K562 (cell line): ENCODE data around the gene INSM1. TPM values are rescaled to one million over a fixed set of nuclear protein-coding genes. Genes with fewer than 3 reads are reported as not detected.

ENCODE experiments used
- ATAC-seq: fragments of 200-7000 bp; cut with Tn5 transposase; 3 replicates; pipeline ENCODE4 v1.9.1; 2020; ENCODE audit warnings: moderate library complexity
- BruUV-seq: library from RNA; stranded (reverse); fragments of 400-500 nt; replicated peaks from 2 replicates; lab custom pipeline; 2021; lab: Mats Ljungman, UMichigan
- CTCF ChIA-PET: fragments of 300-600 bp; formaldehyde crosslinking; extraction: SDS; loops from one replicate; lab custom pipeline; 2021; ENCODE audit warnings: low intra/inter-chr PET ratio; lab: Yijun Ruan, JAX
- POLR2A ChIA-PET: fragments of 300-600, 350-650 bp; sonication (Branson Sonifier 250); formaldehyde crosslinking; extraction: SDS; loops from one replicate; lab custom pipeline; 2021; ENCODE audit warnings: antibody characterized with exemption, inconsistent platforms; lab: Yijun Ruan, JAX
- DNase-seq, 4 experiments: peaks; one replicate each; pipeline versions ENCODE4 v3.0.0 to v3.0.0-alpha.2; 2011 to 2018; ENCODE audit warnings: low spot score in 3 of 4, mixed read lengths in 3 of 4; ENCODE audit errors: extremely low read depth in 1 of 4
- FAIRE-seq: peaks from 2 replicates; lab custom pipeline; 2011; peaks lifted over from hg19 to GRCh38; lab: Jason Lieb, UNC
- H2AFZ ChIP-seq: 2 replicates; pipeline ENCODE4 v1.6.0; 2011; ENCODE audit warnings: low read depth, low read length, control low read depth, inconsistent platforms
- H3K27ac ChIP-seq: fragments of 200-600 bp; 3 replicates; pipeline ENCODE4 v1.8.0; 2011; ENCODE audit warnings: low read depth, mild to moderate bottlenecking, control low read depth, inconsistent platforms, low read length, moderate library complexity, mixed read lengths; ENCODE audit errors: extremely low read depth
- H3K27me3 ChIP-seq, 2 experiments: fragments of 300-600 bp in 1 of 2; 2 replicates in 1 of 2; 3 replicates in 1 of 2; pipeline versions ENCODE4 v1.6.0 to v1.8.0; 2011; ENCODE audit warnings: inconsistent platforms in 2 of 2, low read length in 2 of 2, mild to moderate bottlenecking in 1 of 2, mixed read lengths in 1 of 2, moderate library complexity in 1 of 2; ENCODE audit not compliant: control insufficient read depth in 2 of 2, insufficient read depth in 2 of 2
- H3K36me3 ChIP-seq: fragments of 300-600 bp; 3 replicates; pipeline ENCODE4 v1.8.0; 2011; ENCODE audit warnings: mild to moderate bottlenecking, low read length, inconsistent platforms; ENCODE audit not compliant: control insufficient read depth, insufficient read depth
- H3K4me1 ChIP-seq, 2 experiments: fragments of 200-600 bp in 1 of 2; replicated peaks in 1 of 2; 2 replicates in 1 of 2; 3 replicates in 1 of 2; pipeline versions ENCODE4 v1.5.1 to v1.8.0; 2011; ENCODE audit warnings: inconsistent platforms in 2 of 2, low read length in 2 of 2, mild to moderate bottlenecking in 1 of 2, mixed read lengths in 1 of 2, moderate library complexity in 1 of 2; ENCODE audit not compliant: control insufficient read depth in 2 of 2, insufficient read depth in 2 of 2
- H3K4me2 ChIP-seq: 2 replicates; pipeline ENCODE4 v1.6.1; 2011; ENCODE audit warnings: low read length, control low read depth, inconsistent platforms, mixed read lengths; ENCODE audit not compliant: insufficient read depth
- H3K4me3 ChIP-seq: fragments of 200-600 bp; sonication (generic), shearing (Covaris generic); 2 replicates; pipeline ENCODE4 v1.5.1; 2016; ENCODE audit warnings: control low read depth, inconsistent platforms
- H3K79me2 ChIP-seq: fragments of 200-600 bp; 3 replicates; pipeline ENCODE4 v1.8.0; 2011; ENCODE audit warnings: low read length, inconsistent platforms; ENCODE audit not compliant: control insufficient read depth, insufficient read depth
- H3K9ac ChIP-seq, 2 experiments: 2 replicates each; pipeline versions ENCODE4 v1.6.0 to v1.6.1; 2011; ENCODE audit warnings: low read depth in 2 of 2, low read length in 2 of 2, control low read depth in 1 of 2, inconsistent platforms in 1 of 2, mild to moderate bottlenecking in 1 of 2, mixed read lengths in 1 of 2; ENCODE audit not compliant: insufficient read depth in 1 of 2
- H3K9me1 ChIP-seq: one replicate; pipeline ENCODE4 v1.6.0; 2011; ENCODE audit warnings: inconsistent platforms, mild to moderate bottlenecking, low read length, moderate library complexity; ENCODE audit not compliant: control insufficient read depth, insufficient read depth
- H3K9me3 ChIP-seq: replicated peaks from 2 replicates; pipeline ENCODE4 v1.5.1; 2011; ENCODE audit warnings: low read depth, low read length, inconsistent platforms; ENCODE audit not compliant: control insufficient read depth, insufficient read depth
- H4K20me1 ChIP-seq: replicated peaks from 2 replicates; pipeline ENCODE4 v1.6.1; 2011; ENCODE audit warnings: low read length, inconsistent platforms, mixed read lengths; ENCODE audit not compliant: control insufficient read depth, insufficient read depth
- ARID2 ChIP-seq: fragments of 450-650 bp; IDR thresholded peaks from 2 replicates; pipeline ENCODE4 v1.6.1; 2017; ENCODE audit warnings: antibody characterized with exemption, mild to moderate bottlenecking
- BRF1 ChIP-seq: IDR thresholded peaks from 3 replicates; pipeline ENCODE4 v1.6.1; 2011; ENCODE audit warnings: borderline replicate concordance, mild to moderate bottlenecking; ENCODE audit not compliant: insufficient read length; ENCODE audit errors: extremely low read depth
- ERF ChIP-seq: fragments of 450-650 bp; formaldehyde crosslinking; IDR thresholded peaks from 2 replicates; pipeline ENCODE4 v1.4.0; 2020; ENCODE audit warnings: mild to moderate bottlenecking, mixed read lengths
- KLF6 ChIP-seq: fragments of 250-450 bp; sonication (Bioruptor Pico); IDR thresholded peaks from 2 replicates; pipeline ENCODE4 v1.4.0; 2020; ENCODE audit warnings: mild to moderate bottlenecking, moderate library complexity, borderline replicate concordance
- LARP7 ChIP-seq: fragments of 450-650 bp; IDR thresholded peaks from 2 replicates; pipeline ENCODE4 v1.6.1; 2016
- NBN ChIP-seq: fragments of 450-650 bp; IDR thresholded peaks from 2 replicates; pipeline ENCODE4 v1.6.1; 2016; ENCODE audit warnings: low read depth, mild to moderate bottlenecking
- NONO ChIP-seq, 2 experiments: fragments of 200-400 bp in 1 of 2; fragments of 450-650 bp in 1 of 2; formaldehyde crosslinking in 1 of 2; IDR thresholded peaks; 2 replicates each; pipeline ENCODE4 v1.6.1; 2017; ENCODE audit warnings: low read depth in 2 of 2, mild to moderate bottlenecking in 2 of 2, moderate library complexity in 2 of 2, low read length in 1 of 2
- POLR2AphosphoS2 ChIP-seq: IDR thresholded peaks from 2 replicates; pipeline ENCODE4 v1.6.1; 2012; ENCODE audit warnings: low read length, improper control_type of control experiment
- SPI1 ChIP-seq: IDR thresholded peaks from 2 replicates; pipeline ENCODE4 v1.6.1; 2011; ENCODE audit warnings: low read depth, low read length, control low read depth, borderline replicate concordance
- STAG1 ChIP-seq: sonication (generic); formaldehyde crosslinking; IDR thresholded peaks from 2 replicates; pipeline ENCODE4 v1.5.0; 2020; ENCODE audit warnings: missing genetic modification reagents, borderline replicate concordance
- WHSC1 ChIP-seq: IDR thresholded peaks from one replicate; pipeline ENCODE4 v1.6.1; 2012; ENCODE audit warnings: low read length, control low read depth, inconsistent platforms
- ZBTB8A ChIP-seq: fragments of 450-650 bp; IDR thresholded peaks from 2 replicates; pipeline ENCODE4 v1.6.1; 2018; ENCODE audit warnings: mild to moderate bottlenecking, moderate library complexity; ENCODE audit not compliant: partially characterized antibody
- ZKSCAN1 ChIP-seq: fragments of 150-350 bp; IDR thresholded peaks from 2 replicates; pipeline ENCODE4 v1.6.1; 2016; ENCODE audit warnings: low read depth, low read length
- ZNF197 ChIP-seq: fragments of 200-800 bp; sonication (Bioruptor generic); IDR thresholded peaks from 2 replicates; pipeline ENCODE4 v1.6.1; 2016; ENCODE audit warnings: low read depth, missing genetic modification characterization, missing compliant biosample characterization
- ZNF41 ChIP-seq: fragments of 250-450 bp; sonication (Bioruptor Pico); conservative IDR thresholded peaks from 2 replicates; pipeline ENCODE4 v1.4.0; 2020; ENCODE audit warnings: mild to moderate bottlenecking
- ZNF644 ChIP-seq: fragments of 200-800 bp; sonication (Bioruptor generic); IDR thresholded peaks from 2 replicates; pipeline ENCODE4 v1.6.1; 2016; ENCODE audit warnings: low read depth, missing genetic modification characterization, missing compliant biosample characterization
- WGBS: fragments of 100-300 bp; shearing (Covaris generic); methylation state at CpG from one replicate; pipeline ENCODE4 v1.1.6; 2016; ENCODE audit warnings: low coverage, mixed read lengths; ENCODE audit not compliant: insufficient coverage; ENCODE audit errors: missing lambda C conversion rate; 5-methylcytosine and 5-hydroxymethylcytosine counted together
- in situ Hi-C: fragments of 300-500 bp; cut with MboI; formaldehyde crosslinking; loops from 4 replicates; pipeline ENCODE4 v1.15.0; 2018; ENCODE audit warnings: inconsistent platforms, mixed read lengths
- intact Hi-C: fragments of 100-400 bp; cut with micrococcal nuclease; formaldehyde crosslinking; loops from 2 replicates; pipeline ENCODE4 v1.14.2; 2022
- polyA plus RNA-seq, 8 experiments: library from polyadenylated mRNA; depleted of rRNA in 4 of 8; stranded (reverse) in 5 of 8; unstranded in 3 of 8; fragments of >200 nt; fragmentation: Nextera tagmentation in 2 of 8; fragmentation: Illumina TruSeq in 1 of 8; extraction: Ambion mirVana in 2 of 8; extraction: Trizol in 1 of 8; gene quantifications; 2 replicates each; pipeline versions ENCODE4 v1.2.1 to v1.2.3, GENCODE V29; 2011 to 2014; ENCODE audit warnings: inconsistent platforms in 1 of 8, missing spikeins in 1 of 8
- total RNA-seq, 7 experiments: library from RNA; depleted of rRNA in 6 of 7; stranded (reverse); fragments of >200 nt in 6 of 7; fragmentation: Illumina TruSeq in 2 of 7; extraction: Trizol in 2 of 7; gene quantifications; 2 replicates each; pipeline versions ENCODE4 v1.2.1 to v1.2.3, GENCODE V29; 2011 to 2021; ENCODE audit warnings: low replicate concordance in 1 of 7
- TF ChIP-seq, protein P1 (sequence below): sonication (generic); formaldehyde crosslinking; IDR thresholded peaks from 2 replicates; pipeline ENCODE4 v1.9.0; 2022; ENCODE audit warnings: mild to moderate bottlenecking, missing genetic modification reagents
- TF ChIP-seq, protein P2 (sequence below): sonication (generic); formaldehyde crosslinking; IDR thresholded peaks from 2 replicates; pipeline ENCODE4 v1.8.0; 2023; ENCODE audit warnings: mild to moderate bottlenecking, missing genetic modification reagents
- TF ChIP-seq, protein P3 (sequence below): IDR thresholded peaks from 2 replicates; pipeline ENCODE4 v1.6.1; 2016; ENCODE audit warnings: missing genetic modification characterization, missing compliant biosample characterization

INSM1 gene
- total and polyA plus RNA-seq, 9 of the 15 experiments (the other 6 are each of a cell fraction or from before 2014, with no cell fraction given): not detected

DNA sequence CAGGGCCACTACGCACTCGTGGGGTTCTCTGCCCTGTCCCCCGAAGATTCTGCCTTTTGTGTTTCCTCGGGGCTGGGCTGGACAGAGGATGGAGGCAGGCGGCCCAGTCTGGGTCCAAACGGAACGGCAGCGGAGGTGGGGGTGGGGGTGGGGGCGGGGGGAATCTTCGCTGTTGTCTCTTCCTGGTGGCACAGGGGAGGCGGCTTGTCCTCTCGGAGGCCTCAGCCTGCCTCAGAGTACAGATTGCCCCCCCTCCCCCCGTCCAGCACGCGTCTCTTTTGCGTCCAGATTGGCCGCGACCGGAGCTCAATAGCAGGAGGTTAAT lies 1.4 kb upstream of the INSM1 start:
- no peaks in the 10 kb centered on the region for H3K9me3 ChIP-seq
- H3K27ac ChIP-seq: no peak overlapping the region
- H3K4me3 ChIP-seq: no peak overlapping the region
- no TSS peak for BruUV-seq
- ATAC-seq (no peak), FAIRE-seq (no peak), DNase-seq (no peak)
- no peak overlapping the region for H3K4me2 ChIP-seq
- no peaks in the 10 kb centered on the region; a peak in 1 of 5 replicates for H3K4me1 ChIP-seq
- H3K79me2 ChIP-seq: no peaks in the 10 kb centered on the region
- H3K9ac ChIP-seq: no peak overlapping the region
- ChIA-PET CTCF (no interaction called here), POLR2A (no interaction called here)
- no peaks in the 10 kb centered on the region for H3K9me1 ChIP-seq
- peaks cover 0 to 16% of the 10 kb centered on the region in 2 experiments; a peak in 2 of 5 replicates for H3K27me3 ChIP-seq
- H4K20me1 ChIP-seq: no peaks in the 10 kb centered on the region
- 3% methylated on average over 3 of the region's 19 CpGs for WGBS
- in situ Hi-C loops: no loop called here
- H3K36me3 ChIP-seq: no peaks in the 10 kb centered on the region
- intact Hi-C loops: no loop called here
- no peak overlapping the region for H2AFZ ChIP-seq
- TF ChIP-seq WHSC1 (no peak), ZNF197 (no peak), POLR2AphosphoS2 (no peak), SPI1 (no peak), ZBTB8A (no peak), KLF6 (CRISPR knock-in tag) (no peak), STAG1 (CRISPR knock-in tag) (no peak), ZNF41 (CRISPR knock-in tag) (no peak), ARID2 (no peak), LARP7 (no peak), BRF1 (no peak), ERF (no peak), NONO (IDR thresholded peaks at IDR 0.05; ENCODE audit: low read depth in 2 of 2, low read length in 1 of 2) (no peak), ZNF644 (tag) (no peak), NBN (no peak), ZKSCAN1 (no peak)
- TF ChIP-seq, protein P1, sequence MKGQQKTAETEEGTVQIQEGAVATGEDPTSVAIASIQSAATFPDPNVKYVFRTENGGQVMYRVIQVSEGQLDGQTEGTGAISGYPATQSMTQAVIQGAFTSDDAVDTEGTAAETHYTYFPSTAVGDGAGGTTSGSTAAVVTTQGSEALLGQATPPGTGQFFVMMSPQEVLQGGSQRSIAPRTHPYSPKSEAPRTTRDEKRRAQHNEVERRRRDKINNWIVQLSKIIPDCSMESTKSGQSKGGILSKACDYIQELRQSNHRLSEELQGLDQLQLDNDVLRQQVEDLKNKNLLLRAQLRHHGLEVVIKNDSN (CRISPR knock-in tag): no peak
- TF ChIP-seq, protein P2, sequence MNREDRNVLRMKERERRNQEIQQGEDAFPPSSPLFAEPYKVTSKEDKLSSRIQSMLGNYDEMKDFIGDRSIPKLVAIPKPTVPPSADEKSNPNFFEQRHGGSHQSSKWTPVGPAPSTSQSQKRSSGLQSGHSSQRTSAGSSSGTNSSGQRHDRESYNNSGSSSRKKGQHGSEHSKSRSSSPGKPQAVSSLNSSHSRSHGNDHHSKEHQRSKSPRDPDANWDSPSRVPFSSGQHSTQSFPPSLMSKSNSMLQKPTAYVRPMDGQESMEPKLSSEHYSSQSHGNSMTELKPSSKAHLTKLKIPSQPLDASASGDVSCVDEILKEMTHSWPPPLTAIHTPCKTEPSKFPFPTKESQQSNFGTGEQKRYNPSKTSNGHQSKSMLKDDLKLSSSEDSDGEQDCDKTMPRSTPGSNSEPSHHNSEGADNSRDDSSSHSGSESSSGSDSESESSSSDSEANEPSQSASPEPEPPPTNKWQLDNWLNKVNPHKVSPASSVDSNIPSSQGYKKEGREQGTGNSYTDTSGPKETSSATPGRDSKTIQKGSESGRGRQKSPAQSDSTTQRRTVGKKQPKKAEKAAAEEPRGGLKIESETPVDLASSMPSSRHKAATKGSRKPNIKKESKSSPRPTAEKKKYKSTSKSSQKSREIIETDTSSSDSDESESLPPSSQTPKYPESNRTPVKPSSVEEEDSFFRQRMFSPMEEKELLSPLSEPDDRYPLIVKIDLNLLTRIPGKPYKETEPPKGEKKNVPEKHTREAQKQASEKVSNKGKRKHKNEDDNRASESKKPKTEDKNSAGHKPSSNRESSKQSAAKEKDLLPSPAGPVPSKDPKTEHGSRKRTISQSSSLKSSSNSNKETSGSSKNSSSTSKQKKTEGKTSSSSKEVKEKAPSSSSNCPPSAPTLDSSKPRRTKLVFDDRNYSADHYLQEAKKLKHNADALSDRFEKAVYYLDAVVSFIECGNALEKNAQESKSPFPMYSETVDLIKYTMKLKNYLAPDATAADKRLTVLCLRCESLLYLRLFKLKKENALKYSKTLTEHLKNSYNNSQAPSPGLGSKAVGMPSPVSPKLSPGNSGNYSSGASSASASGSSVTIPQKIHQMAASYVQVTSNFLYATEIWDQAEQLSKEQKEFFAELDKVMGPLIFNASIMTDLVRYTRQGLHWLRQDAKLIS: no peak
- TF ChIP-seq, protein P3, sequence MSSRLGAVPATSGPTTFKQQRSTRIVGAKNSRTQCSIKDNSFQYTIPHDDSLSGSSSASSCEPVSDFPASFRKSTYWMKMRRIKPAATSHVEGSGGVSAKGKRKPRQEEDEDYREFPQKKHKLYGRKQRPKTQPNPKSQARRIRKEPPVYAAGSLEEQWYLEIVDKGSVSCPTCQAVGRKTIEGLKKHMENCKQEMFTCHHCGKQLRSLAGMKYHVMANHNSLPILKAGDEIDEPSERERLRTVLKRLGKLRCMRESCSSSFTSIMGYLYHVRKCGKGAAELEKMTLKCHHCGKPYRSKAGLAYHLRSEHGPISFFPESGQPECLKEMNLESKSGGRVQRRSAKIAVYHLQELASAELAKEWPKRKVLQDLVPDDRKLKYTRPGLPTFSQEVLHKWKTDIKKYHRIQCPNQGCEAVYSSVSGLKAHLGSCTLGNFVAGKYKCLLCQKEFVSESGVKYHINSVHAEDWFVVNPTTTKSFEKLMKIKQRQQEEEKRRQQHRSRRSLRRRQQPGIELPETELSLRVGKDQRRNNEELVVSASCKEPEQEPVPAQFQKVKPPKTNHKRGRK (tag): no peak
